PC-3 (cell line): ENCODE data around the gene ZBTB16.

Experiments used
- EZH2 ChIP-seq: fragments of 300-600 bp; sonication (generic); IDR thresholded peaks from one replicate; pipeline ENCODE4 v1.6.1; 2017; ENCODE audit warnings: antibody characterized with exemption, mild to moderate bottlenecking, low read length; ENCODE audit not compliant: unreplicated experiment
- TF ChIP-seq, protein P1 (sequence below): fragments of 300-600 bp; sonication (generic); conservative IDR thresholded peaks from 2 replicates; pipeline ENCODE4 v1.5.1; 2017; ENCODE audit warnings: antibody characterized with exemption, low read depth, mild to moderate bottlenecking, low read length

DNA sequence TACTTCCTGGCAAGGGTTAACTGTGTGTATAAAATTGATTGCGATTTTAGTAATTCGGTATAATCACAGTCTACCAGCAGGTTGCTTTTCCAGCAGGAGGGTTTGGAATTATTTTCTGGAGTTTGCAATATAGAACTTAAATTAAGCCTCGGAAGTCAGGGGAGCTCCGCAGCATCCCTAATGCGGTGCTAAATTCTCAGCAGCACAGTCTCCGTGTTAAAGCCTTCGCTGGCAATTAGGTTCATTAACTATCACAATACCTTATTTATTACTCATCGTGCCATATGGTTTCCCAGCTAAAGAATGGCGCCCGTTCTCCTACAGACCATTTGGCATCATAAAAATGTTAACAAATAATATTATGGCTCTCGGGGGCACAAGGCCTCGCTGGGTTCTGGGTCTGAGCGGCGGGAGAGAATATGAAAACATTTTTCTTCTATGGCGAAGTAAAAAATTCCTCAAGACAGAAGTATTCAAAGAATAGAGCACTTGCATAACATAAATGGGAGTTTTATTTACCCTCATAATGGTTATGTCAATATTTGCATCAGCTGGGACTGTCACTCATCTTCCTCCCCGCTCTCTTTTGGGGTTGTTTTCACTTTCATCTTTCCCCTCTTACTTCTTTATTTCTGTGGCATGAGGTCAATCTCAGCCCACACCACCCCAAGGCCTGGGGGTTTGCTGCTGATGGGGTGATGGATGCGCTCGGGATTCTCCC, 28.1 kb upstream of the ZBTB16 start:
- TF ChIP-seq EZH2 = no peak
- TF ChIP-seq, protein P1, sequence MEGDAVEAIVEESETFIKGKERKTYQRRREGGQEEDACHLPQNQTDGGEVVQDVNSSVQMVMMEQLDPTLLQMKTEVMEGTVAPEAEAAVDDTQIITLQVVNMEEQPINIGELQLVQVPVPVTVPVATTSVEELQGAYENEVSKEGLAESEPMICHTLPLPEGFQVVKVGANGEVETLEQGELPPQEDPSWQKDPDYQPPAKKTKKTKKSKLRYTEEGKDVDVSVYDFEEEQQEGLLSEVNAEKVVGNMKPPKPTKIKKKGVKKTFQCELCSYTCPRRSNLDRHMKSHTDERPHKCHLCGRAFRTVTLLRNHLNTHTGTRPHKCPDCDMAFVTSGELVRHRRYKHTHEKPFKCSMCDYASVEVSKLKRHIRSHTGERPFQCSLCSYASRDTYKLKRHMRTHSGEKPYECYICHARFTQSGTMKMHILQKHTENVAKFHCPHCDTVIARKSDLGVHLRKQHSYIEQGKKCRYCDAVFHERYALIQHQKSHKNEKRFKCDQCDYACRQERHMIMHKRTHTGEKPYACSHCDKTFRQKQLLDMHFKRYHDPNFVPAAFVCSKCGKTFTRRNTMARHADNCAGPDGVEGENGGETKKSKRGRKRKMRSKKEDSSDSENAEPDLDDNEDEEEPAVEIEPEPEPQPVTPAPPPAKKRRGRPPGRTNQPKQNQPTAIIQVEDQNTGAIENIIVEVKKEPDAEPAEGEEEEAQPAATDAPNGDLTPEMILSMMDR = no peak
